HL-60/S4 treated with retinoic acid at 250 ng/mL for 4 days and 3 days (cell line): ENCODE results near the gene DOK1.

Experiments used
- in situ Hi-C: fragments of 300-500 bp; cut with MboI; formaldehyde crosslinking; loops from 2 replicates; pipeline ENCODE4 v1.7.0; 2022; ENCODE audit warnings: low sequenced_read_pairs

DOK1 gene

DNA sequence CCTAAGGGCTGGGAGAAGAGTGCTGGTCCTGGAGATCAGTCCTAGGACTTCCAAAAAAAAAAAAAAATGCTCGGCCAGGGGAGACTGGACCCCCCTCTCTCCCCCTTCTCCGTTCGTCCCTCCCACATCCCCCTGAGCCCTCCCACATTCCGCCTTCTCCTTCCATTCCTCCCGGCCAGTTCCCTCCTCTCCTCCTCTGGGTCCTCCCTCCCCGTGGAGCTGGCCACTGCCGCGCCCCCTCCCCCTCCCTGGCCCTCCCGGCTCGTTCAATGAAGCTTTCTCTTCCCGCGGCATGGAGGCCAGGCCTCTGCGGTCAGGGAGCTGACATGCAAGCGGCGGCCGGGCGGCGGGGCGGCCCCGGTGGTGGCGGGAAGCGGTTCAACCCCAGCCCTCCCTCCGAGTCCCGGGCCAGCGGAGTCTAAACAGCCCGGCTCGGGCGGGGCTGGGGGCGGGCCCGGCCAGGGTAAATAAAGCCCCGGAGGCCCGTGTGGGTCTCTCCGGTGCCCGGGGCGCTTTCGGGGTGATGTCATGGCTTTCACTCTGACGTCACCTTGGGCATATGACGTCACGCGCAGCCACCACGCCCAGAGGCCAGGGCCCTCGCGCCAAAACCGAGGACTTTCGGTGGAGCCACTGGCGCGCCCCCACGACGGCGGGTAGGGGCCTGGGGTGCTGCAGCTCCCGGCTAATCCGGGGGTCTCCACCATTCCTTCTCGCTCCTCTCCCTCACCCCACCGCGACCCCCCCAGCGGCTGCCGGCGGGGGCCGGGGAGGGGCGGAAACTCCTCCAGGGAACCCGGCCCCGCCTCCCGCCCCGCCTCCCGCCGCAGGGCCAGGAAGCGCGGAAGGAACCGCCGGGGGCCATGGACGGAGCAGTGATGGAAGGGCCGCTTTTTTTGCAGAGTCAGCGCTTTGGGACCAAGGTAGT is at the start of gene DOK1, which contains the start of gene LOXL3:
DOK1 (plus strand) TSS at position 829 of the 928 bp plus-strand sequence; CDS start at position 864, 35 bp downstream.
LOXL3 (minus strand) TSS at position 51 of the 928 bp plus-strand sequence. CDS start 1,308 bp downstream, outside the sequence.
- in situ Hi-C loops = no loop called here

DNA sequence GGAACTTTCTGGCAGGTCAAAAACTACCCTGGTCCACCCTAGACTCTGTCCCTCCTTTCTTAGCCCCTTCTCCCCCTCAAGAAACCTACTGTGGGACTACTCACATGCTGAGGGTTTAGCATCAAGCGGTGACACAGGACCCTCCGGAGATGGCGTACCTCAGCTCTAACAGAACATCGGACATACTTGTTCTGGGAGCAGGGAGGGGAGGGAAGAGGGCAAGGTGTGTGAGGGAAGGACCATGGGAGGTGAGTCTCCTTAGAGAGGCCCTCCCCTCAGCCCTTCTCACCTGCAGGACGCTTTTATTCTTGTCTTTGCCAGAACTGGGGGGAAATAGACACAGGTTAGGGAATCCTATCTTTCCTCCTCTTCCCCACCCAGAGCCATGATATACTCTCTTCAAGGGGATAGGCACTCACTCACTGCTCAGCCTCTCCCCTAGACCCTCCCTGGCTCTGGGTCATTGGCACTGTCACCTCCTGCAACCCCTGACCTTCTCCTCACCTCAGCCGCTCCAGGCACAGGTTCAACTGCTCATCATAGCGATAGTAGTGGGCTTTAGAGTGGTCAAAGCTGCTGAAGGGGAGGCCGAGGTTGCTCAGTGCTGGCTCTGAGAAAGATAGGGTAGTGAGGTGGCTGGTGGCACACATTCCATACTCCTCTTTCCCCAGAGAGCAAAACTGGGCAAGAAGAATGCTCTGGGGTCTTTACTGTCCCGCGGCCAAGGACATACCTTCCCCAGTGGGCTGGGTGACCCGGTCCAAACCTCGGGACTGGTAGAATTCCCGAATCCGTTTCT is 48.9 kb upstream of the DOK1 start:
- in situ Hi-C loops = no loop called here

DNA sequence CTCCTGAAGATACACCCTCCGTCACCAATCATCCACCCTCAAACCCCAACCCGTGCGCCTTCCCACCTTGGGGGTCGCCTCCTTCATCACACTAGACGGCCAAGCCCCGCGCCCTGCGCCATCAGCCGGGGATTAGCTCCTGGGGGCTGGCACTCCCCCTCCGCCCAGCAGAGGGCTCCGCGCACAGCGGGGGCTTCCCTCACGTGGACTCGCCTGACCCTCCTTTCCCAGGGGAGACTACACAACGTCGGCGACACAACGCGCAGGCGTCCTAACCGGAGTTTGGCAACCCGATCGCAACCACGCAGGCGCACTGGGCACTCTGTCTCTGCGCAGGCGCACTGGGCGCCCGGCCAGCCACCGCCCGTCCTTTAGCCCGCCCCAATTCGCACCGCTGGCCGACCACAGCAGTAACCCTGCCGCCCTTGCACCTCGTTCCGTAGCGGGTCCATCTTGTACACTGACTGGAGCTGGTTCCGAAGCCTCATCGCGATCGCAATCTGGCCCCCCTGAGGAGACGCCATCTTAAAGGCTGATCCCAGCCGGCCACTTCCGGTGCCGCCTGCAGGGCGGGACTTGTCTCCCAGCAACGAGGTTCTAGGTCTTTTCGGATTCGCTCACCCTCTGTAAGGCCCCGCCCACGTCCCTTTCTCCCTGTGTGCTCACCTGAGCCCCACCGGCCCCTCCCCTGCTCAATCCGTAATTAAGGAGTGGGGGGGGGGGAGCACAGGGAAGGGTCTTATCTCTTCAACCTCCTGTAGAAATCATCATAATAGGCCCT is 47.2 kb upstream of the DOK1 start, which contains the start of gene PCGF1:
PCGF1 (minus strand) TSS at position 551 of the 781 bp plus-strand sequence; CDS start at position 524, 27 bp downstream.
- in situ Hi-C loops = no loop called here

- in situ Hi-C loops = no loop called here
These were observed 46.5 kb upstream of the DOK1 start for GRCh38 chr2:74507926-74508520.

DNA sequence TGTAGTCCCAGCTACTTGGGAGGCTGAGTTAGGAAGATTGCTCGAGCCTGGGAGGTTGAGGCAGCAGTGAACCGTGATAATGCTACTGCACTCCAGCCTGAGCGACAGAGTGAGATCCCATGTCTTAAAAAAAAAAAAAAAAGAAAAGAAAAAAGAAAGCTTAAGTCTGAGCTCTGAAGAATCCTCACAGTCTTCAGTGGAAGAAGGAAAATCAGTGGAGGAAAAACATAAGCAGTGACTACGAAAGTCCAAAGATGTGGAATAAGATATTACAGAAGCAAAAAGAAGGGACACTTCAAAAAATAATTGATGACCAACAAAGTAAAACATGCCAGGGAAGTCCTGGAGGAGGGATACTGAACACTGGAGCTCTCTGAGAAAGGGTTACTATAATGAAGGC is 44.2 kb upstream of the DOK1 start:
- in situ Hi-C loops = no loop called here

- in situ Hi-C loops = no loop called here
These were observed 43.2 kb upstream of the DOK1 start for GRCh38 chr2:74511104-74511989.

- in situ Hi-C loops = no loop called here
These were observed 41.5 kb upstream of the DOK1 start for GRCh38 chr2:74512744-74513604.

GRCh38 chr2:74513605-74514367 is 40.7 kb upstream of the DOK1 start:
- in situ Hi-C loops = no loop called here

GRCh38 chr2:74514368-74515270 is 39.9 kb upstream of the DOK1 start, which contains the start of gene TLX2:
Gene TLX2, plus strand, starts transcription at chr2:74514450. Its CDS starts 357 bp downstream, at chr2:74514807.
- in situ Hi-C loops = no loop called here

- in situ Hi-C loops = no loop called here
These were observed 39.1 kb upstream of the DOK1 start for GRCh38 chr2:74515271-74515980.

- in situ Hi-C loops = no loop called here
These were observed 38.4 kb upstream of the DOK1 start for GRCh38 chr2:74515981-74516633.

DNA sequence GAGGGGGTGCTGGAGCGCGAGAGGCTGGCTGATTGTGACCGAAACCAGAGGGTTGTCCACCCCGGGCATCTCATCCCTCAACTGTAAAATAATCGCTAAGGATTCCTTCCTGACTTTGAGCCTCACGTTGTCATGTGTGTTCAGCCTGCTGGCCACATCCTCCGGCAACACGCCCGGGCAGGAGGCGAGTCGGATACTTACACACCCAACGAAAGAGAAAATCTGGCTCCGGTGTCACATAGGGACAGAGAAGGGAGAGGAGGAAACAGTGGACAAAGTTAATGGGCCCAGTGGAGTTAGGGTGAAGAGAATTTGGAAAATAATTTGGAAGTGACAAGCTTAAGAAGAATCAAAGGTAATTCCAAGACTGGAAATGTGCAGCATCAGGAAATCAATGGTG is 37.9 kb upstream of the DOK1 start:
- in situ Hi-C loops = no loop called here

DNA sequence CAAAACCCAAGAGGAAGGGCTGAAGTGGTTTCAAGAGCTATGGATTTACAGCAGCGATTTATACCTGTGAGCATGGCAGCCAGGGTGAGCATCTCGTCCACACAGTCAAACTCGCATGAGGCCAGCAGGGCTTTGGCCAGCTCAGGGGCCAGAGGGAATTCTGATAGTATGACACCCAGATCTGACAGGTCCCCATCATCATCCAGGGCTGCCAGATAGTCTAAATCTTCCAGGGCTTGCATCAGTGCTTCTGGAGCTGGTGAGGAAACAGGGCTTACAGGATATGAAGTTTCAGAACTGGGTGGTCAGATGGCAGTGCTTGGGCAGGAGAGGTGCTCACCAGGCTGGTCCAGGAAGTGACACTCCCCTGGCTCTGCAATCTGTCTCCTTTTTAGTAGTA is 32.0 kb upstream of the DOK1 start:
- in situ Hi-C loops = no loop called here

DNA sequence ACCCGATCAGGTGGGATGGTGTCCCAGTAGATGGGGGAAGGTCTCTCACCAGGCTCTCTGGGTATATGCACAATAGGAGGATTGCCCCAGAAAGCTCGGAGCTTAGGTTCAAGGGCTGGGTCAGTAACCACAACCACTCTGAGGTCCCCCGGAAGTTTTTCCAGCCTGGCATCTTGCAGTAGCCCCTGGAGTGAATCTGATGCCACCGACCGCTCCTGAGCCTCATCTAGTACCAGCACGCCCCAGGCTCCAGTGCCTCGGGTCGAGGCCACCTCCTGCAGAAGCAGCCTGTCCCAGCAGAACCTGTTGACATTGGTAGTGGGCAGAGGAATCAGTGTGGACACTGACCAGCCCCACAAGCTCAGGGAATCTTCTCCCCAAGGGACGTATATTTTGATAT is 30.5 kb upstream of the DOK1 start:
- in situ Hi-C loops = no loop called here

GRCh38 chr2:74524955-74525716 is 29.4 kb upstream of the DOK1 start:
- in situ Hi-C loops = no loop called here
